ENCODE measurements around the gene GNA14.
"Not testable (repeated sequence)": the region's sequence is repeated elsewhere in the genome, so short reads cannot be mapped to it uniquely, and the experiment has no call there.

Gene GNA14

GRCh38 chr9:77402286-77402685 is 245.8 kb downstream of the GNA14 start:
- DNase-seq (ENCODE audit: low read depth in 2 of 2) = no peak

- DNase-seq (ENCODE audit: low read depth in 2 of 2) = no peak
These were observed 248.2 kb downstream of the GNA14 start for GRCh38 chr9:77399964-77400363.

- not testable (repeated sequence) for DNase-seq (ENCODE audit: low read depth in 2 of 2)
These were observed 249.5 kb downstream of the GNA14 start for GRCh38 chr9:77398581-77398980.

- DNase-seq (ENCODE audit: low read depth in 2 of 2) = no peak
These were observed 255.8 kb downstream of the GNA14 start for GRCh38 chr9:77392328-77392727.

GRCh38 chr9:77391834-77392233 is 256.3 kb downstream of the GNA14 start:
- no peak for DNase-seq (ENCODE audit: low read depth in 2 of 2)

GRCh38 chr9:77386187-77386586 is 261.9 kb downstream of the GNA14 start:
- DNase-seq (ENCODE audit: low read depth in 2 of 2) = no peak

DNA sequence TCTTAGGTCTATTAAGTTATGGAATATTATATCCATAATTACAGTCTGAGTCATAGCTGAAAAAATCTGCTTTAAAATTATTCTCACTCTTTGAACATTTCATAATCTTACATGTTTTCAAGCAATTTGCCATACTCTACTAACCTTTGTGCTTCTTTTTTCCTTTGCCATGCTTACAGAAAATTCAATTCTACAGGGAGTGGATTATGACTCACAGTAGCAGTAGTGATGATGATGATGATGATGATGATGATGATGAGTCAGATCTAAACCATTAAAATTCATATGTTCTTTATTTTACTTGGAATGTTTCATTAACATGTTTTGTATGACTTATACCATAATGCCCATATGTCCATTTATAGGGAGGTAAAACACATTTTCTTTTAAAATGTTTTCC is 263.7 kb downstream of the GNA14 start:
- DNase-seq (ENCODE audit: low read depth in 2 of 2) = no peak

DNA sequence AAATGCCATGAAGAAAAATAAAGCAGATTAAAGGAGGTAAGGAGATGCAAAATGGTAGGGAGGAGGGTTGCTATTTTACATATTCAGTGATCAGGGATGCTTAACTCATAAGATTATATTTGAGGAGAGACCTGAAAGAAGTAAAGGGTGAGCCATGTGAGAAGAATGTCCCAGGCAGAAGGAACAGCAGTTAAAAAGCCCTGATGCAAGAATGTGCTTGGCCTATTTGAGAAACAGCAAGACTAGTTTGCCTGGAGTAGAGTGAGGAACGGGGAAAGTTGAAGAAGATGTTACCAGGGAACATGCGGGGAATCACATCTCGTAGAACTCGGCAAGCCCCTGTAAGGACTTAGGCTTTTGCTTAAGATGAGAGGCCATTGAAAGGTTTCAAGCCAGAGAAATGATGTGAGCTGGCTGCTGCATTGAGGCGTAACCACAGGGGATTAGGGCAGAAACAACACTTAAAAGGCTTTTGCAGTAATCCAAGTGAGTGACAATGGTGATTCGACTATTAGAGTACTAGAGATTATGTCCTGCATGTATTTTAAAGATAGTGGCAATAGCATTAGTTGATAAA is 272.1 kb downstream of the GNA14 start:
- DNase-seq (ENCODE audit: low read depth in 2 of 2) = no peak

- no peak for DNase-seq (ENCODE audit: low read depth in 2 of 2)
These were observed 273.9 kb downstream of the GNA14 start for GRCh38 chr9:77374266-77374665.

Data from stimulated activated CD4-positive, alpha-beta T cell treated with anti-CD3 and anti-CD28 coated beads, Interleukin-1b, Interleukin-23, amount 100 ng/mL, for 1 hour (primary cell).